Mammary epithelial cell (primary cell): ENCODE measurements around the gene TSPAN14.

Experiments used
- EZH2 ChIP-seq: IDR thresholded peaks from 2 replicates; pipeline ENCODE4 v1.6.1; 2012; ENCODE audit warnings: low read length, inconsistent platforms, borderline replicate concordance
- TF ChIP-seq, protein P1 (sequence below), 2 donors: IDR thresholded peaks in 1 of 2; conservative IDR thresholded peaks in 1 of 2; 2 replicates each; pipeline ENCODE4 v1.5.1; 2011 to 2012; ENCODE audit warnings: inconsistent platforms in 2 of 2, low read length in 2 of 2, mild to moderate bottlenecking in 2 of 2, control low read depth in 1 of 2, low read depth in 1 of 2; ENCODE audit not compliant: insufficient read depth in 1 of 2; ENCODE audit errors: extremely low read depth in 1 of 2

- TF ChIP-seq EZH2: no peak
- TF ChIP-seq, protein P1, sequence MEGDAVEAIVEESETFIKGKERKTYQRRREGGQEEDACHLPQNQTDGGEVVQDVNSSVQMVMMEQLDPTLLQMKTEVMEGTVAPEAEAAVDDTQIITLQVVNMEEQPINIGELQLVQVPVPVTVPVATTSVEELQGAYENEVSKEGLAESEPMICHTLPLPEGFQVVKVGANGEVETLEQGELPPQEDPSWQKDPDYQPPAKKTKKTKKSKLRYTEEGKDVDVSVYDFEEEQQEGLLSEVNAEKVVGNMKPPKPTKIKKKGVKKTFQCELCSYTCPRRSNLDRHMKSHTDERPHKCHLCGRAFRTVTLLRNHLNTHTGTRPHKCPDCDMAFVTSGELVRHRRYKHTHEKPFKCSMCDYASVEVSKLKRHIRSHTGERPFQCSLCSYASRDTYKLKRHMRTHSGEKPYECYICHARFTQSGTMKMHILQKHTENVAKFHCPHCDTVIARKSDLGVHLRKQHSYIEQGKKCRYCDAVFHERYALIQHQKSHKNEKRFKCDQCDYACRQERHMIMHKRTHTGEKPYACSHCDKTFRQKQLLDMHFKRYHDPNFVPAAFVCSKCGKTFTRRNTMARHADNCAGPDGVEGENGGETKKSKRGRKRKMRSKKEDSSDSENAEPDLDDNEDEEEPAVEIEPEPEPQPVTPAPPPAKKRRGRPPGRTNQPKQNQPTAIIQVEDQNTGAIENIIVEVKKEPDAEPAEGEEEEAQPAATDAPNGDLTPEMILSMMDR (conservative IDR thresholded peaks at IDR 0.05 in 1 of 2, IDR thresholded peaks at IDR 0.05 in 1 of 2; ENCODE audit: extremely low read depth in 1 of 2, insufficient read depth in 1 of 2, low read depth in 1 of 2, low read length in 2 of 2): no peak
Observed at GRCh38 chr10:80515511-80515910, 61.4 kb downstream of the TSPAN14 start.
